MCF 10A (cell line): Measurements from ENCODE around the gene USP35. TPM values are rescaled to one million over a fixed set of nuclear protein-coding genes. Genes with fewer than 3 reads are reported as not detected.
"Not testable (repeated sequence)": the region's sequence is repeated elsewhere in the genome, so short reads cannot be mapped to it uniquely, and the experiment has no call there.

Experiments used
- BruUV-seq: library from RNA; stranded (reverse); fragments of 400-500 nt; replicated peaks from 2 replicates; lab custom pipeline; 2021; lab: Mats Ljungman, UMichigan
- CTCF ChIA-PET: fragments of 300-600 bp; sonication (Branson Sonifier 250); formaldehyde crosslinking; extraction: SDS; loops from one replicate; lab custom pipeline; 2021; ENCODE audit warnings: antibody characterized with exemption, inconsistent platforms; lab: Yijun Ruan, JAX
- POLR2A ChIA-PET: fragments of 300-600, 350-650 bp; sonication (Branson Sonifier 250); formaldehyde crosslinking; extraction: SDS; loops from one replicate; lab custom pipeline; 2020; ENCODE audit warnings: antibody characterized with exemption, inconsistent platforms; lab: Yijun Ruan, JAX
- DNase-seq: peaks from one replicate; pipeline ENCODE4 v3.0.0-alpha.2; 2018; ENCODE audit not compliant: unreplicated experiment
- H3K27ac Mint-ChIP-seq: one replicate; pipeline ENCODE4 v1.8.0; 2022; ENCODE audit warnings: mild to moderate bottlenecking, low read depth, mixed read lengths; ENCODE audit not compliant: unreplicated experiment
- H3K27me3 Mint-ChIP-seq: one replicate; pipeline ENCODE4 v1.8.0; 2022; ENCODE audit warnings: mixed read lengths; ENCODE audit not compliant: insufficient read depth, unreplicated experiment
- H3K36me3 Mint-ChIP-seq: one replicate; pipeline ENCODE4 v1.8.0; 2022; ENCODE audit warnings: mild to moderate bottlenecking, moderate library complexity, mixed read lengths; ENCODE audit not compliant: insufficient read depth, unreplicated experiment
- H3K4me1 Mint-ChIP-seq: one replicate; pipeline ENCODE4 v1.8.0; 2022; ENCODE audit warnings: mixed read lengths; ENCODE audit not compliant: insufficient read depth, unreplicated experiment
- H3K4me3 Mint-ChIP-seq: one replicate; pipeline ENCODE4 v1.8.0; 2022; ENCODE audit warnings: mild to moderate bottlenecking, moderate library complexity, mixed read lengths; ENCODE audit not compliant: unreplicated experiment
- H3K9me3 Mint-ChIP-seq: one replicate; pipeline ENCODE4 v1.8.0; 2022; ENCODE audit warnings: mixed read lengths; ENCODE audit not compliant: unreplicated experiment
- intact Hi-C: fragments of 100-400 bp; cut with micrococcal nuclease; formaldehyde crosslinking; loops from 2 replicates; pipeline ENCODE4 v1.14.1; 2022
- total RNA-seq: library from RNA; stranded (reverse); gene quantifications from 2 replicates; pipeline ENCODE4 v1.2.3, GENCODE V29; 2022
- TF ChIP-seq, protein P1 (sequence below): fragments of 200-600 bp; IDR thresholded peaks from one replicate; pipeline ENCODE4 v1.8.0; 2022; ENCODE audit warnings: antibody characterized with exemption, mild to moderate bottlenecking; ENCODE audit not compliant: unreplicated experiment

The USP35 gene
- total RNA-seq, 1 experiment from 2014 or later: 6.7 TPM

DNA sequence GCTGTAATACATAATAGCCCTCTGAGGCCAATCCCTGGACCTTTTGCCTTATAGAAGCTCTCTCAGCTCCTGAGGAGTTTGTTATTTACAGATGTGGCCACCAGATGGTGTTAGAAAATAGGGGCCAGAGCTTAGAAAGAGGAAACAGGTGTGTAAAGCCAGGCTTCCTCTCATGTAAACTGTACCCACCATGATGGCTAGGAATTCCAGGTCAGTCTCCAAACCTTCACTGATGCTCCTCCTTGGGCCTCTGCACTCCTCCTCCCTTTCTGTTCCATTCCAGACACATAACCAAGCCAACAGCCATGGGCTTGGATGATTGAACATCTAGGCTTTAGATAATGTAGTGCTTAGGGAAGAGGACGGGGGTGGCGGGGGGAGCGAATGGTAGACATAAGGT lies 39.7 kb downstream of the USP35 start:
- H3K27me3 Mint-ChIP-seq: no peaks in the 10 kb centered on the region
- no peaks in the 10 kb centered on the region for H3K9me3 Mint-ChIP-seq
- H3K27ac Mint-ChIP-seq: no peak overlapping the region
- ChIA-PET CTCF (interaction anchor here (0.6 to 6.5 kb wide), 37 partner anchors 10 to 1981 kb away, joined by 3 to 98 read pairs (median 4); partner anchors contain the start of gene KCTD14), POLR2A (interaction anchor here (0.8 to 2.0 kb wide), 4 partner anchors 39 to 336 kb away, joined by 3 to 17 read pairs (median 4); partner anchors contain the start of gene GAB2)
- peaks cover 8% of the 10 kb centered on the region for H3K4me1 Mint-ChIP-seq
- TF ChIP-seq, protein P1, sequence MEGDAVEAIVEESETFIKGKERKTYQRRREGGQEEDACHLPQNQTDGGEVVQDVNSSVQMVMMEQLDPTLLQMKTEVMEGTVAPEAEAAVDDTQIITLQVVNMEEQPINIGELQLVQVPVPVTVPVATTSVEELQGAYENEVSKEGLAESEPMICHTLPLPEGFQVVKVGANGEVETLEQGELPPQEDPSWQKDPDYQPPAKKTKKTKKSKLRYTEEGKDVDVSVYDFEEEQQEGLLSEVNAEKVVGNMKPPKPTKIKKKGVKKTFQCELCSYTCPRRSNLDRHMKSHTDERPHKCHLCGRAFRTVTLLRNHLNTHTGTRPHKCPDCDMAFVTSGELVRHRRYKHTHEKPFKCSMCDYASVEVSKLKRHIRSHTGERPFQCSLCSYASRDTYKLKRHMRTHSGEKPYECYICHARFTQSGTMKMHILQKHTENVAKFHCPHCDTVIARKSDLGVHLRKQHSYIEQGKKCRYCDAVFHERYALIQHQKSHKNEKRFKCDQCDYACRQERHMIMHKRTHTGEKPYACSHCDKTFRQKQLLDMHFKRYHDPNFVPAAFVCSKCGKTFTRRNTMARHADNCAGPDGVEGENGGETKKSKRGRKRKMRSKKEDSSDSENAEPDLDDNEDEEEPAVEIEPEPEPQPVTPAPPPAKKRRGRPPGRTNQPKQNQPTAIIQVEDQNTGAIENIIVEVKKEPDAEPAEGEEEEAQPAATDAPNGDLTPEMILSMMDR: peak; percentile 47
- H3K36me3 Mint-ChIP-seq: no peaks in the 10 kb centered on the region
- intact Hi-C loops: loop anchor here (1.0 kb wide), 3 partner anchors 191 to 336 kb away; no protein-coding TSS in a partner anchor
- no TSS peak for BruUV-seq
- no peak overlapping the region for H3K4me3 Mint-ChIP-seq
- DNase-seq: peak; percentile 63

DNA sequence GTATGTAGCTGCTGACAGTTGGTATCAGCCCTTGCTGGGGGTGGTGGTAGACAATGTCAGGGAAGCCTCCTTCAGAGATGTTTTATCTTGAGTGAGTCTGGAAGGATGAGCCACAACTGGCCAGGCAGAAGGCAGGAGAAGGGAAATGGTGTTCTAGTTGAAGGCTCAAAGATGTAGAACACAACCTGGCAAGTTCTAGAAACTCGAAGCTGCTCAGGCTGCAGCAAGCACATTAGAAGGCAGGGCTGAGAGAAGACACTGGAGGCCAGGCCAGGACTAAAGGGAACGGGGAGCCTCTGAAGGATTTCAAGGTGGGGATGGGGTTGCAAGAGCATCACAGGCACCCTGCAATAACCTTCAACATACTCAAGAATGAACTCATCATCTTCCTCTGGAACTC lies 40.4 kb downstream of the USP35 start:
- BruUV-seq: no TSS peak
- Mint-ChIP-seq H3K27ac (no peak overlapping the region), H3K4me1 (peaks cover 8% of the 10 kb centered on the region), H3K27me3 (no peaks in the 10 kb centered on the region), H3K9me3 (no peaks in the 10 kb centered on the region), H3K36me3 (no peaks in the 10 kb centered on the region), H3K4me3 (no peak overlapping the region)
- intact Hi-C loops: no loop called here
- DNase-seq: no peak
- CTCF ChIA-PET: interaction anchor here (0.6 to 6.5 kb wide), 11 partner anchors 9 to 734 kb away, joined by 3 to 98 read pairs (median 5); partner anchors contain the start of gene KCTD14
- TF ChIP-seq, protein P1: no peak
- POLR2A ChIA-PET: interaction anchor here (2.0 kb wide), 1 partner anchor 335 kb away, joined by 17 read pairs; no protein-coding TSS in a partner anchor

DNA sequence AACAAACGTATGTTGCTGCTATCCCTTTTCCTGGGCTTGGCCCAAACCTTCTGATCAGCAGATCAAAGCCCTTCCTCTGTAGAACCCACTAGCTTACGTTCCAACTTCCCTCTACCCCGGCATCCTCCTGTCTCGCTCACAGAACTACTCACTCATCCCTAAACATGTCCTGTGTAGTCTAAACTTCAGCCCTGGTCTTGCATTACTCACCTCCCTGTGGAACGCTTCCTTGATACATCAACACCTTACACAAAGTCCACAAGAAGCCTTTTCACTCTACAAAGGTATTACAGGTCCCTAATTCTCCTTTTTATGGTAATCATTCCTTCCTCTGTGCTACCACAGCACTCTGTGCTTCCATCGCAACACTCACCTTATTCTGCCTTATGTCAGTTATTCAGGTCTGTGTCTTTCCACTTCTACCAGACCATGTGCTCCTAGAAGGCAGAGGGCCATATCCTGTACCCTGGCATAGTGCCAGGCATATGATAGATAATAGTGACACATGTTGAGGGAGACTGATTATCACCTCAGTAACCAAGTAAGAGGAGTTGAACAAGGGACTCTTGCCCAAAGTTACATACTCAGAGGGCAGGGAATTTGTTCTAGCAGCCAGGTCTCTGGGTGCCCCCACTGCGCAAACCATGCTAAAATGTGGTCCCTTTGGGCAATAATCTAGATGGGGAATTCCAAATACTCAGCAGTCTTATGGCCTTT lies 41.6 kb downstream of the USP35 start:
- H3K27ac Mint-ChIP-seq: no peak overlapping the region
- H3K36me3 Mint-ChIP-seq: no peaks in the 10 kb centered on the region
- no peaks in the 10 kb centered on the region for H3K9me3 Mint-ChIP-seq
- ChIA-PET POLR2A (no interaction called here), CTCF (no interaction called here)
- TF ChIP-seq, protein P1: no peak
- DNase-seq: no peak
- no peaks in the 10 kb centered on the region for H3K27me3 Mint-ChIP-seq
- H3K4me1 Mint-ChIP-seq: peaks cover 8% of the 10 kb centered on the region
- intact Hi-C loops: no loop called here
- no TSS peak for BruUV-seq
- H3K4me3 Mint-ChIP-seq: no peak overlapping the region

DNA sequence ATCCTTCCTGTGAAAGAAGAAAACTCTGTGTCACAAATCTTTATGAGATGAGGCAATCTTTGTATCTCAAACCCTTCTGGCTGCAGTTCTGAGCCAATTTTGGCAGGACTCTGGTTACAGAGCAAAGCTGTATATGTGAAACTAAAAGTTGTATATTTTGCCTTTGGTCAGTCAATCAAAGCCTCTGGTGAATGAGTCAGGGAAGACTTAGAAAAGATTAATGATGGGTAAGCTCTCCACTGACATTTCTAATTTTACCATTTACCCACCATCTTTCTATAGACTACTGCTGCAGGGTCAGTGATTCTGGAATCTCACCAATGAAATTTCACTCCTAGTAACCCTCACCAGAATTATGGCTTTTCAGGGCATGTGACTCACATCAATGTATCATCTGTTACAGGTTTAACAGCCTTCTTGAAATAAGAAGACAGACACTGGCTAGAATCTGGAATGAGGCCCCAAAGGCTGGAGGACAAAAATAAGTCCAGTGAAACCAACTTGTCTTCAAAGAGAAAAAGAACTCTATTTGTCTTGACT lies 43.3 kb downstream of the USP35 start:
- intact Hi-C loops: no loop called here
- BruUV-seq: no TSS peak
- Mint-ChIP-seq H3K4me1 (peaks cover 8% of the 10 kb centered on the region), H3K36me3 (no peaks in the 10 kb centered on the region), H3K4me3 (no peak overlapping the region), H3K9me3 (no peaks in the 10 kb centered on the region), H3K27ac (no peak overlapping the region), H3K27me3 (no peaks in the 10 kb centered on the region)
- DNase-seq: peak; percentile 14
- TF ChIP-seq, protein P1: no peak
- CTCF ChIA-PET: no interaction called here
- POLR2A ChIA-PET: no interaction called here

DNA sequence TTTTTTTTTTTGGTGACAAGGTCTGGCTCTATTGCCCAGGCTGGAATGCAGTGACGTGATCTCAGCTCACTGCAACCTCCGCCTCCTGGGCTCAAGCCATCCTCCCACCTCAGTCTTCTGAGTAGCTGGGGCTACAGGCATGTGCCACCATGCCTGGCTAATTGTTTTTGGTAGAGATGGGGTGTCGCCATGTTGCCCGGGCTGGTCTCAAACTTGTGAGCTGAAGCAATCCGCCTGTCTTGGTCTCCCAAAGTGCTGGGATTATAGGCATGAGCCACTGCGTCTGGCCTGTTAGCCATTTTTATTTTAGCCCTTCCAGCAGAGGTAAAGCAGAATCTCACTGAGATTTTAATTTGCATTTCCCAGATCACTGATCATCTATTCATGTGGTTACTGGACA lies 44.3 kb downstream of the USP35 start:
- BruUV-seq, intact Hi-C loops: not testable (repeated sequence)

More for the DNA sequence above, 44.3 kb downstream of the USP35 start:
- DNase-seq, H3K9me3 Mint-ChIP-seq, H3K4me1 Mint-ChIP-seq, H3K27me3 Mint-ChIP-seq, H3K36me3 Mint-ChIP-seq, H3K4me3 Mint-ChIP-seq, H3K27ac Mint-ChIP-seq, POLR2A ChIA-PET: not testable (repeated sequence)
- CTCF ChIA-PET: interaction anchor here (0.5 to 2.2 kb wide), 3 partner anchors 11 to 332 kb away, joined by 3 to 7 read pairs (median 4); no protein-coding TSS in a partner anchor
